Natural killer cell (primary cell): ENCODE measurements around the gene MTERF4. TPM values are rescaled to one million over a fixed set of nuclear protein-coding genes. Genes with fewer than 3 reads are reported as not detected.

Experiments used
- ATAC-seq, 3 donors: fragments of 150-1000 bp in 2 of 3; fragments of 200-7000 bp in 1 of 3; cut with Tn5 transposase; 1 replicate in 1 of 3; 2 replicates in 2 of 3; pipeline ENCODE4 v1.10.0; 2021; ENCODE audit warnings: mild to moderate bottlenecking in 2 of 3, moderate library complexity in 2 of 3
- DNase-seq, 2 donors: peaks; one replicate each; pipeline versions ENCODE4 v3.0.0 to v3.0.0-alpha.2; 2013 to 2021; ENCODE audit warnings: mixed read lengths in 1 of 2
- H3K27ac ChIP-seq: one replicate; pipeline ENCODE4 v1.5.1; 2013; ENCODE audit warnings: mild to moderate bottlenecking, low read length
- H3K27me3 ChIP-seq: one replicate; pipeline ENCODE4 v1.6.1; 2013; ENCODE audit warnings: low read length; ENCODE audit not compliant: control insufficient read depth, insufficient read depth
- H3K36me3 ChIP-seq: one replicate; pipeline ENCODE4 v1.6.1; 2013; ENCODE audit warnings: low read length; ENCODE audit not compliant: control insufficient read depth, insufficient read depth
- H3K4me1 ChIP-seq: one replicate; pipeline ENCODE4 v1.6.1; 2013; ENCODE audit warnings: low read length; ENCODE audit not compliant: control insufficient read depth, insufficient read depth
- H3K4me3 ChIP-seq: one replicate; pipeline ENCODE4 v1.5.1; 2013; ENCODE audit warnings: low read length
- H3K9me3 ChIP-seq: one replicate; pipeline ENCODE4 v1.6.1; 2013; ENCODE audit warnings: low read length; ENCODE audit not compliant: control insufficient read depth, insufficient read depth
- H3K27ac Mint-ChIP-seq, 2 donors: one replicate each; pipeline ENCODE4 v1.8.0; 2022; ENCODE audit warnings: mild to moderate bottlenecking in 2 of 2, mixed read lengths in 2 of 2, moderate library complexity in 1 of 2
- H3K27me3 Mint-ChIP-seq, 2 donors: one replicate each; pipeline ENCODE4 v1.8.0; 2022; ENCODE audit warnings: low read depth in 2 of 2, mixed read lengths in 2 of 2
- H3K36me3 Mint-ChIP-seq: one replicate; pipeline ENCODE4 v1.8.0; 2022; ENCODE audit warnings: mixed read lengths
- H3K4me1 Mint-ChIP-seq, 2 donors: one replicate each; pipeline ENCODE4 v1.8.0; 2022; ENCODE audit warnings: mixed read lengths in 2 of 2
- H3K4me3 Mint-ChIP-seq: one replicate; pipeline ENCODE4 v1.8.0; 2022; ENCODE audit warnings: mild to moderate bottlenecking, moderate library complexity, mixed read lengths
- H3K9me3 Mint-ChIP-seq, 2 donors: one replicate each; pipeline ENCODE4 v1.8.0; 2022; ENCODE audit warnings: mixed read lengths in 2 of 2
- CTCF ChIP-seq: fragments of 200-600 bp; IDR thresholded peaks from one replicate; pipeline ENCODE4 v1.8.0; 2022; ENCODE audit warnings: antibody characterized with exemption
- WGBS: methylation state at CpG from one replicate; pipeline ENCODE4 v1.1.7; 2013; ENCODE audit warnings: missing lambda C conversion rate; ENCODE audit not compliant: insufficient coverage; 5-methylcytosine and 5-hydroxymethylcytosine counted together
- intact Hi-C: fragments of 100-400 bp; cut with micrococcal nuclease; formaldehyde crosslinking; loops from one replicate; pipeline ENCODE4 v1.14.2; 2022
- total RNA-seq, 4 donors: library from RNA; stranded (reverse); fragments of 120-200 nt in 1 of 4; gene quantifications; one replicate each; pipeline versions ENCODE4 v1.2.3 to v1.2.4, GENCODE V29; 2013 to 2022

MTERF4 gene
- total RNA-seq, 3 donors from 2014 or later (not counting 1 experiment from before 2014, with no cell fraction given), result 38.9 to 45.5 (median 39.2) TPM

GRCh38 chr2:241110607-241111439, 8.7 kb upstream of the MTERF4 start:
- Histone ChIP-seq H3K4me3 (no peak overlapping the region), H3K36me3 (peaks cover 7% of the 10 kb centered on the region), H3K27me3 (no peaks in the 10 kb centered on the region), H3K27ac (peak overlapping the region; percentile 66), H3K9me3 (no peaks in the 10 kb centered on the region), H3K4me1 (peaks cover 38% of the 10 kb centered on the region)
- TF ChIP-seq CTCF, result no peak
- ATAC-seq (peak in 1 of 3 donors; percentile 5), DNase-seq (peak in 1 of 2 donors; percentile 59)
- no peaks in the 10 kb centered on the region for H3K36me3 Mint-ChIP-seq
- intact Hi-C loops, result no loop called here
- no peak overlapping the region for H3K4me3 Mint-ChIP-seq
- H3K9me3 Mint-ChIP-seq, result peaks cover 0 to 2% of the 10 kb centered on the region in 2 donors
- H3K27ac Mint-ChIP-seq, result no peak overlapping the region
- 75% methylated on average over 19 of the region's 19 CpGs for WGBS
- no peaks in the 10 kb centered on the region for H3K27me3 Mint-ChIP-seq
- peaks cover 0 to 9% of the 10 kb centered on the region in 2 donors for H3K4me1 Mint-ChIP-seq

- peak overlapping the region; percentile 66 for H3K27ac ChIP-seq
- ATAC-seq, result no peak
- no peaks in the 10 kb centered on the region for H3K27me3 Mint-ChIP-seq
Observed at GRCh38 chr2:241110089-241110606, 8.1 kb upstream of the MTERF4 start.

GRCh38 chr2:241109210-241110088, 7.4 kb upstream of the MTERF4 start:
- peak overlapping the region; percentile 56 for H3K27ac ChIP-seq

More at GRCh38 chr2:241110089-241110606, 8.1 kb upstream of the MTERF4 start:
- no peak for TF ChIP-seq CTCF
- intact Hi-C loops, result no loop called here
- WGBS, result 91% methylated on average over 9 of the region's 9 CpGs
- Histone ChIP-seq H3K4me3 (no peak overlapping the region), H3K4me1 (peaks cover 38% of the 10 kb centered on the region), H3K27me3 (no peaks in the 10 kb centered on the region), H3K36me3 (peaks cover 7% of the 10 kb centered on the region), H3K9me3 (no peaks in the 10 kb centered on the region)
- no peaks in the 10 kb centered on the region for H3K36me3 Mint-ChIP-seq
- H3K9me3 Mint-ChIP-seq, result peaks cover 0 to 2% of the 10 kb centered on the region in 2 donors
- no peak overlapping the region for H3K27ac Mint-ChIP-seq
- DNase-seq, result no peak
- no peak overlapping the region for H3K4me3 Mint-ChIP-seq
- H3K4me1 Mint-ChIP-seq, result peaks cover 0 to 9% of the 10 kb centered on the region in 2 donors

More at GRCh38 chr2:241109210-241110088, 7.4 kb upstream of the MTERF4 start:
- no peak for TF ChIP-seq CTCF
- Histone ChIP-seq H3K4me3 (no peak overlapping the region), H3K36me3 (peaks cover 5% of the 10 kb centered on the region), H3K27me3 (no peaks in the 10 kb centered on the region), H3K4me1 (peaks cover 38% of the 10 kb centered on the region), H3K9me3 (no peaks in the 10 kb centered on the region)
- no peaks in the 10 kb centered on the region for H3K27me3 Mint-ChIP-seq
- H3K27ac Mint-ChIP-seq, result peak overlapping the region; percentile 16 to 62
- no peaks in the 10 kb centered on the region for H3K36me3 Mint-ChIP-seq
- ATAC-seq (no peak), DNase-seq (peak in 1 of 2 donors; percentile 51)
- WGBS, result 84% methylated on average over 14 of the region's 14 CpGs
- peaks cover 0 to 9% of the 10 kb centered on the region in 2 donors for H3K4me1 Mint-ChIP-seq
- intact Hi-C loops, result no loop called here
- peak overlapping the region; percentile 22 for H3K4me3 Mint-ChIP-seq
- peaks cover 0 to 2% of the 10 kb centered on the region in 2 donors for H3K9me3 Mint-ChIP-seq
